ENCODE measurements around the gene CHST8. TPM values are rescaled to one million over a fixed set of nuclear protein-coding genes. Genes with fewer than 3 reads are reported as not detected.

Gene CHST8
- total RNA-seq, 1 experiment from 2014 or later, result 33.5 TPM

GRCh38 chr19:33811246-33811645 is 189.5 kb downstream of the CHST8 start:
- ATAC-seq (no peak), DNase-seq (ENCODE audit: low spot score) (no peak)
- Mint-ChIP-seq H3K36me3 (peaks cover 25% of the 10 kb centered on the region), H3K27ac (no peak overlapping the region), H3K9me3 (no peaks in the 10 kb centered on the region), H3K4me3 (no peak overlapping the region), H3K27me3 (ENCODE audit: low read depth) (no peaks in the 10 kb centered on the region), H3K4me1 (peaks cover 12% of the 10 kb centered on the region)
- CTCF ChIA-PET, result interaction anchor here (1.0 kb wide), 1 partner anchor 33 kb away, joined by 4 read pairs; no protein-coding TSS in a partner anchor
- POLR2A ChIA-PET, result interaction anchor here (0.7 kb wide), 1 partner anchor 1620 kb away, joined by 4 read pairs; no protein-coding TSS in a partner anchor
- TF ChIP-seq SMAD4 (CRISPR knock-in tag; IDR thresholded peaks at IDR 0.05) (no peak), TEAD4 (CRISPR knock-in tag; IDR thresholded peaks at IDR 0.05) (no peak), GTF2I (CRISPR knock-in tag; conservative IDR thresholded peaks at IDR 0.05) (no peak), FOXP1 (CRISPR knock-in tag; IDR thresholded peaks at IDR 0.05; ENCODE audit: borderline replicate concordance) (no peak), MLX (CRISPR knock-in tag; IDR thresholded peaks at IDR 0.05) (no peak), MYBL2 (CRISPR knock-in tag; IDR thresholded peaks at IDR 0.05) (no peak), E2F4 (CRISPR knock-in tag; IDR thresholded peaks at IDR 0.05; ENCODE audit: borderline replicate concordance, low read depth) (no peak), ELF4 (CRISPR knock-in tag; IDR thresholded peaks at IDR 0.05; ENCODE audit: low read depth) (no peak), TEAD1 (CRISPR knock-in tag; IDR thresholded peaks at IDR 0.05) (no peak), NR3C1 (CRISPR knock-in tag; conservative IDR thresholded peaks at IDR 0.05; ENCODE audit: low read depth) (no peak), ZNF219 (CRISPR knock-in tag; IDR thresholded peaks at IDR 0.05; ENCODE audit: borderline replicate concordance) (no peak), E2F5 (CRISPR knock-in tag; IDR thresholded peaks at IDR 0.05) (no peak), ZNF512 (CRISPR knock-in tag; IDR thresholded peaks at IDR 0.05; ENCODE audit: borderline replicate concordance) (no peak), NR2C2 (CRISPR knock-in tag; IDR thresholded peaks at IDR 0.05) (no peak), CREM (CRISPR knock-in tag; IDR thresholded peaks at IDR 0.05) (no peak), RELA (CRISPR knock-in tag; IDR thresholded peaks at IDR 0.05; ENCODE audit: borderline replicate concordance) (no peak), ZNF317 (CRISPR knock-in tag; IDR thresholded peaks at IDR 0.05; ENCODE audit: borderline replicate concordance, low read depth) (no peak), ZNF671 (CRISPR knock-in tag; IDR thresholded peaks at IDR 0.05) (no peak), GABPB1 (CRISPR knock-in tag; IDR thresholded peaks at IDR 0.05) (no peak)
- TF ChIP-seq, protein P1, sequence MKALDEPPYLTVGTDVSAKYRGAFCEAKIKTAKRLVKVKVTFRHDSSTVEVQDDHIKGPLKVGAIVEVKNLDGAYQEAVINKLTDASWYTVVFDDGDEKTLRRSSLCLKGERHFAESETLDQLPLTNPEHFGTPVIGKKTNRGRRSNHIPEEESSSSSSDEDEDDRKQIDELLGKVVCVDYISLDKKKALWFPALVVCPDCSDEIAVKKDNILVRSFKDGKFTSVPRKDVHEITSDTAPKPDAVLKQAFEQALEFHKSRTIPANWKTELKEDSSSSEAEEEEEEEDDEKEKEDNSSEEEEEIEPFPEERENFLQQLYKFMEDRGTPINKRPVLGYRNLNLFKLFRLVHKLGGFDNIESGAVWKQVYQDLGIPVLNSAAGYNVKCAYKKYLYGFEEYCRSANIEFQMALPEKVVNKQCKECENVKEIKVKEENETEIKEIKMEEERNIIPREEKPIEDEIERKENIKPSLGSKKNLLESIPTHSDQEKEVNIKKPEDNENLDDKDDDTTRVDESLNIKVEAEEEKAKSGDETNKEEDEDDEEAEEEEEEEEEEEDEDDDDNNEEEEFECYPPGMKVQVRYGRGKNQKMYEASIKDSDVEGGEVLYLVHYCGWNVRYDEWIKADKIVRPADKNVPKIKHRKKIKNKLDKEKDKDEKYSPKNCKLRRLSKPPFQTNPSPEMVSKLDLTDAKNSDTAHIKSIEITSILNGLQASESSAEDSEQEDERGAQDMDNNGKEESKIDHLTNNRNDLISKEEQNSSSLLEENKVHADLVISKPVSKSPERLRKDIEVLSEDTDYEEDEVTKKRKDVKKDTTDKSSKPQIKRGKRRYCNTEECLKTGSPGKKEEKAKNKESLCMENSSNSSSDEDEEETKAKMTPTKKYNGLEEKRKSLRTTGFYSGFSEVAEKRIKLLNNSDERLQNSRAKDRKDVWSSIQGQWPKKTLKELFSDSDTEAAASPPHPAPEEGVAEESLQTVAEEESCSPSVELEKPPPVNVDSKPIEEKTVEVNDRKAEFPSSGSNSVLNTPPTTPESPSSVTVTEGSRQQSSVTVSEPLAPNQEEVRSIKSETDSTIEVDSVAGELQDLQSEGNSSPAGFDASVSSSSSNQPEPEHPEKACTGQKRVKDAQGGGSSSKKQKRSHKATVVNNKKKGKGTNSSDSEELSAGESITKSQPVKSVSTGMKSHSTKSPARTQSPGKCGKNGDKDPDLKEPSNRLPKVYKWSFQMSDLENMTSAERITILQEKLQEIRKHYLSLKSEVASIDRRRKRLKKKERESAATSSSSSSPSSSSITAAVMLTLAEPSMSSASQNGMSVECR (CRISPR knock-in tag; IDR thresholded peaks at IDR 0.05; ENCODE audit: borderline replicate concordance), result no peak

Measured in WTC11 (cell line).